DMS153 (cell line): ENCODE measurements around the gene SLC41A1.
A peak's percentile ranks its signal among the peaks of the same experiment; 100 is the strongest.

Experiments
- DNase-seq: peaks from one replicate; lab custom pipeline; 2025; lab: John Stamatoyannopoulos, UW

Gene SLC41A1

DNA sequence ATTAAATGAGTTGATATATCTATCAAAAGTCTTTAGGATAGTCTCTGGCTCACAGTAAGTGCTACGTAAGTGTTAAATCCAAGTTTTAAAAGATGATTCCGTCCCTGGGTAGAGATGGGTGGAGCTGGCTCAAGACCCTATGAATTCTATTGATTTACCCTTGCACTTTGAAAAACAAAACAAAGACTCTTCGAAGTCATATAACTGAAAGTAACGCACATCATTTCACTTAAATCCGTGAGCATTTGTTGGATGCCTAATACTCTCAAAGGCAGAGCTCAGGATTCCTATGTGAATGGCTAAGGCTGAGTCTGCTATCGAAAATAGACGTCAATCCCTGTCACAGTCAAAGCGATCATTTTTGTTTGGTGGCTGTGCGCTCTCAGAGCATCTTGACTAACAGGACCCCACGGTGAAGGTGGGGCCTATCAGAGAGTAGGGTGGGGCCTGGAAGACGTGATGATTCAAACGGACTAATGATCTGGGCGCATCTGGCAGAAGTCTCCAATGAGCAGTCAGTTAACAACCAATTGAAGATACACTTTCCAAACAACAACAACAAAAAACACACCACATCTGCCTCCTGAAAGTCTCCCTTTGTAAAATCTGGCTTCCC lies 61.9 kb downstream of the SLC41A1 start:
- no peak for DNase-seq

DNA sequence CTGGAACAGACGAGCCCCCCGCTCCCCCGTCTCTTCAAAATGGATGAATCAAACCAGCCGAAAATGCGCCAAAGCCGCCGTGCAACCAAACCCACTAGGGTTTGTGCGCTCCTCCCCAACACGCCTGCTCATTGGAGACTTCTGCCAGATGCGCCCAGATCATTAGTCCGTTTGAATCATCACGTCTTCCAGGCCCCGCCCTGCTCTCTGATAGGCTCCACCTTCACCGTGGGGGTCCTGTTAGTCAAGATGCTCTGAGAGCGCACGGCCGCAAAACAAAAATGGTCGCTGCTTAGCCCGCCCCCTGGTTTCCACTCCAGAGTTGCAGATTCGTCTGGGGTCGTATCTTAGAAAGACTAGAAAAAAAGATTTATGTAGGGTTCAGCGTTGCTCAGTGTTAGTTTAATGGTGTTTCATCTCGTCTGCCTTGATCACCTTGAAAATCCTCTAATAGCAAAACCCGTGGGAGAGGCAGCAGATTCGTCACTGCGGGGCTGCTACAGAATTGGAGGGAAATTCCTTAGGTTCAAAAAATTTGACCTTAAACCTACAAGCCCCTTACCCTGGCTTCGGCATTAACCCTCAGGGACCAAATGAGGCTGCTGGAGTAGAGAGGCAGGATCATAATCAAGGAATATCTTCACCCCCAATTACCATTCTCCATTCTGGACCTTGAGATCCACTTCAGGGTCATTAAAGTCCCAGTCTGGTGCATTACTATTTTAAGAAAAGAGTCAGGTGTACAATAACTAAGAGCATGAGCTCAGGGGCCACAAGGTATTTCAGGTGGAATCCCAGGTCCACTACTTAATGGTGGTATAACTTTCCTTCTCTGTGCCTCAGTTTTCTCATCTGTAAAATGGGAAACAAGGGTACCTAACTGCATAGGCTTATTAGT lies 62.6 kb downstream of the SLC41A1 start, which contains the start of gene NUCKS1:
Gene NUCKS1 (minus strand): TSS at position 45 of the 898 bp plus-strand sequence. CDS start 209 bp downstream, outside the sequence.
- peak; percentile 99 for DNase-seq

DNA sequence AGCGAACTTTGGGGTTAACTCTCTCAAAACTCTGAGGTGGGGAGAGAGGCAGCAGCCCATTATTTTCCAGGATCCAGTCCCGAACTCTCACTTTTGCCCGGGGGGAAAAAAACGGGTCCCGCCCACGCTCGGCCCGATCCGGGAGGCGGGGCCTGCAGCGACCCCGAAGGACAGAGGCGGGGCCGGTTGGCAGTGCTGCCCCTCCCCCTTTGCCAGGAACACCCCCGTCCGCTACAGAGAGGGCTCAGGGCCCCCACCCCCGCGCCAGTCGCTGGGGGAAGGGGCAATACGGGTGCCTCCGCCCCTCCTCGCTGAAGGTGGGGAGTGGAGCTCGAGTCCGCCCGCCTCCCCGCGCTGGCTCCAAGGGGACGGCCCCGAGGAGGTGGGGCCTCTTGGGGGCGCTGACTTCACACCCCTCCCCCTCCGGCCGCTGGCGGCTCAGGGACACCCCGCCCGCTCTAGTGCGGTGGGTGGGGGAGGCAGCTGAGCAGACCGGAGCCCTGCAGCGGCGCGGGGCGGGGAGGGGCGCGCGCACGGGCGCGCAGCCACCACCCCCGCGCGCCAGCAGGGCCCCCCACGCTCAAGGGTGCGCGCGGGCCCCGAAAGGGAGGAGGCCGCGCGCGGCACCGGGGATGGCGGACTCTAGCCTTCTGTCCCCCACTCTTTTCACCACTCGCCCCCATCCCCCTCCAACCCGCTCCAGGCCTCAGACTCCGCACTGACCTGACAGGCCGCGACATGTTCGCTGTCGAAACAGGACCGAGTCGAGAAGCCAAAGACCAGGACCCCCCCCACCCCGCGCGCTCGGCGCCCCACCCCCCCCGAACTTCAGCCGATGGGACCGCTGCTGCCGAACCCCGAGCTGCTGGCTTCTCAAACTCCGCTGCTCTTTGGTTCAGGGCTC lies 63.5 kb downstream of the SLC41A1 start:
- DNase-seq = peak; percentile 93

DNA sequence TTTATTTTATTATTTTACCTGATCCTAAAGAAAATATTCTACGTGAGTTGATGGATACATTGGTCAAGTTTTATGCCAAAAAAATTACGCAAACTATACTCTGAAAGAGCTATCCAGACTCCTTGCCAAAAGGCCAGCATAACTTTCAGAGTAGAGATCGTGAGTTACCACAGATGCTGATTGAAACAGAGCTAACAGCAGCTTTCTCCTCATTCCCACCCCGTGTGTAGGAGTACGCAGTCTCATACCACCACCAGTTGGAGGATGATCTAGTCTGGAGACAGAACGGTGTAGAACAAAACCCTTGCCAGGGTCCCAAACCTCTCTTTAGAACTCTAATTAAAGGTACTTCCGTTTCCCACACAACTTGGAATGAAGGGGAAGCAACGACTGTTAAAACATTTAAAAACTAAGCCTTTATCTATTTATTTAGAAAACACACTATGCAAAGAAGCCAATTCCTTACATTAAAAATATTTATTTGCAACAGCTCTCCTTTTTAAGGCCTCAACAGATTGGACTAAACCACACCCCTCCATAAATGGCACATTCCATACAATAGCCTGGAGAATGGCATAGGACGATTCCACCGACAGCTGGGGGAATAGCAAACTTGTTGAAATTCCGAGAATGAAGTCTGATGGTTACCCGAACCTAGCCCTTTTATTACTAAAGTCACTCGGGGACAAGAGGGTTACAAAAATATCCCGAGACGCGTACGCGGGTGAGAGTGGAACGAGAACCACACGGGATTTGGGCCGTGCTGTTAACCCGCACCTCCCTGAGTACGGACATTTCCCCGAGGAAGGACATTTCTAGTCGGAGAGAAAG lies 64.4 kb downstream of the SLC41A1 start:
- peak; percentile 64 for DNase-seq

DNA sequence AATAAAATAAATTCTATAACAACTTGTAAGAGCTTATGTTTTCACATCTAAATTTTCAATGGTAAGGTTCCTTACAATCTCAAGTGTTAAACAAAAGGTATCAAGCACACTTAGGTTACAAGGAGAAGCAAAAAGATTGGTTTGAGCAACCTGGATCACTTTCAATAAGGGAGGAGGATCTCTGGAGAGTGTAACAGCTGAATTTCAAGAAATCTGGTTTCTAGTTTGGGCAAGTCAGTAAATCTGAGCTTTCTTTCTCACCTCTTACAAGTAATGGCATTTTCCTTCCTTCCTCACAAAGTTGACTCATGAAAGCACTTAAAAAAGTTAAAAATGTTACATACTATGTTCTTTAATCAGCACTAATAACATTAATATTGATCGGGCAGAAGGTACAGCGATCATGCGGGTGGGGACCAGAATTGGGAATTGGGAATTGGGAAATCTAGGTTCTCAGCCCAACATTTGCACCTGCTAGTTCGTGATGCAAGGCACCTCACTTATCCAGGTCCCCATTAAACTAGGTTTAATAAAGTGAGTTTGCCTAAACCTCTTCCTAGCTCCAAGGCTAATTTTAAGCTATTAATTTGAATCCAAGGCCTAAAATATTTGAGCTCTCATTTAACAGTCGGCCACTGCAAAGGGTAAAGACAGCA lies 66.1 kb downstream of the SLC41A1 start:
- no peak for DNase-seq

DNA sequence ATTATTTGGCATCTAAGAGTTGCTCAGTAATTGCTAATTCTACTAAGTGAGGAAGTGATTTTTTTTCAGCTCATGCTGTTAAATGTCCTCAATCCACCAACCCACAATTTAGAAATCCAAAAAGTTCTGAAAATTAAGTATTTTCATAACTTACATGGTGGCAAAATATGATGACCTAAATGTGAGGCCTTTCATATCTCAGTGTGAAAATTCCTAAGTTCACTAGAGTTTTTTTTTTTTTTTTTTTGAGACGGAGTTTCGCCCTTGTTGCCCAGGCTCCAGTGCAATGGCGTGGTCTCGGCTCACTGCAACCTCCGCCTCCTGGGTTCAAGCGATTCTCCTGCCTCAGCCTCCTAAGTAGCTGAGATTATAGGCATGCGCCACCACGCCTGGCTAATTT lies 68.6 kb downstream of the SLC41A1 start:
- DNase-seq = no peak

DNA sequence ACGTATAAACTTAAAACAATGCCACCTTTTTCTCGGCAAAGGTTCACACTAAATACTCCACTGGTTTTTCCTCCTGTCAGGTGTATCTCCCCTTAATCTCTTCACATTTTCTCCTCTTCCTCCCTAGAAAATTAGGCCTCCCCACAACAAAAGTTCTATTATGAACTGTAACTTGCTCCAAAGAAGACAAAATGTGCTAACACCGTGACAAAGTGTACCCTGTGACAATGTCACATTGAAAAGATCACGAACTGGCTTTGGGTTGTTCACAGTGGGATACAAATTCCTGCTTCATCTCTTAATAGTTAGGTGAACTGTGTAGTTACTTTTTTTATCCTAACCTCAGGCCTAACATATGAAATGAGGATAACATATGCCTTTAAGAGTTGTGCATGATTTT lies 69.0 kb downstream of the SLC41A1 start:
- no peak for DNase-seq

DNA sequence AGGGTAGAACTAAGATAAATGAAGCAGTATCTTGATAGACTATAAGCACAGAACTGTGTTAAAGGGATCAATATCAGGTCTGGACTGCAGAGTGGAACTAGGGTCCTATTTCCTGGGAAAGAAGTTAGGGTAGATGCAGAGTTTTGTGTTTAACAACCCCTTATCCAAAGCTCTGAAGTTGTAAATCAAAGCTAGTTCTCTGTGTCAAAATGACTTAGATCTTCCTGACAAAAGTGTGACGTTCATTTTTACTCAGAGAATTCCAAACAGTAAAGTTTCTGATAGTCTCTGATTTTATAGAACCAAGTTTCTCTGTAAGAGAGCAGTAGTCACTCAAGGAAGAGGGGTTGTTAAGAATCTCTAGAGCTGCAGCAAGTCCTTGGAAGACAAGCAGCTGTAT lies 71.3 kb downstream of the SLC41A1 start:
- DNase-seq = no peak

DNA sequence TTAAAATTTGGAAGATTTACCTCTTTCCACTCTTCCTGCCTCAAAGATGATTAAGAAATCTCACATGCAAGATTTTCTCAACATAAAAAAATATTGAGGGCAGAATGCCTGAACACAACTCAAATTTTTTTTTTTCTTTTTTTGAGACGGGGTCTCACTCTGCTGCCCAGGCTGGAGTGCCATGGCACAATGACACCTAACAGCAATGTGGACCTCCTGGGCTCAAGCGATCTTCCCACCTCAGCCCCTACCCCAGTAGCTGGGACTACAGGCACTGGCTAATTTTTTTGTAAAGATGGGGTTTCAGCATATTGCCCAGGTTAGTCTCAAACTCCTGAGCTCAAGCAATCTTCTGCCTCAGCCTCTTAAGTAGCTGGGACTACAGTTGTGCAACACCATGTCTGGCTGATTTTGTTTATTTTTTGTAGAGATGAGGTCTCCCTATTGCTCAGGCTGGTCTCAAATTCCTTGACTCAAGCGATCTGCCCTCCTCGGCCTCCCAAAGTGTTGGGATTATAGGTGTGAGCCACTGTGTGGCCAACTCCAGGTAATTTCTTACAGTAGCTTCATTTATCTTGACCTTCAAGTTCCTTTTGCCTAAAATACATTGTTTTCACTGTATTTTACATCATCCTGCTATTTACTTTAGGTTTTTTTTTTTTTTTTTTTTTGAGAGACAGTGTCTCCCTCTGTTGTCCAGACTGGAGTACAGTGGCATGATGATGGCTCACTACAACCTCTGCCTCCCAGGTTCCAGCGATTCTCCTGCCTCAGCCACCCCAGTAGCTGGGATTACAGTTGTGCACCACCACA lies 73.4 kb downstream of the SLC41A1 start:
- no peak for DNase-seq
